GM12878 (cell line): ENCODE data around the gene CLDN16.

ENCODE experiments used
- CHD2 ChIP-seq: IDR thresholded peaks from 2 replicates; pipeline ENCODE4 v1.6.1; 2011; ENCODE audit warnings: low read depth, low read length, improper control_type of control experiment, borderline replicate concordance
- GABPA ChIP-seq: IDR thresholded peaks from 2 replicates; pipeline ENCODE4 v1.6.1; 2014; ENCODE audit warnings: antibody characterized with exemption, low read depth, mild to moderate bottlenecking, inconsistent platforms
- POLR2AphosphoS5 ChIP-seq: IDR thresholded peaks from 2 replicates; pipeline ENCODE4 v1.6.1; 2011; ENCODE audit warnings: mild to moderate bottlenecking, low read length, inconsistent platforms
- RFX5 ChIP-seq: IDR thresholded peaks from 2 replicates; pipeline ENCODE4 v1.6.1; 2011; ENCODE audit warnings: low read depth, low read length, improper control_type of control experiment
- TARDBP ChIP-seq: IDR thresholded peaks from 2 replicates; pipeline ENCODE4 v1.6.1; 2016; ENCODE audit warnings: borderline replicate concordance
- ZNF274 ChIP-seq: IDR thresholded peaks from one replicate; pipeline ENCODE4 v1.8.0; 2011; ENCODE audit not compliant: insufficient read length, insufficient read depth
- TF ChIP-seq, protein P1 (sequence below), 3 experiments: IDR thresholded peaks in 2 of 3; conservative IDR thresholded peaks in 1 of 3; 2 replicates each; pipeline ENCODE4 v1.5.1; 2011; ENCODE audit warnings: low read depth in 3 of 3, low read length in 3 of 3, mild to moderate bottlenecking in 3 of 3, control low read depth in 2 of 3, moderate library complexity in 2 of 3, inconsistent platforms in 1 of 3, mixed read lengths in 1 of 3; ENCODE audit not compliant: control insufficient read depth in 2 of 3, insufficient read depth in 1 of 3; ENCODE audit errors: extremely low read depth in 1 of 3
- TF ChIP-seq, protein P2 (sequence below): IDR thresholded peaks from 2 replicates; pipeline ENCODE4 v1.6.1; 2011; ENCODE audit warnings: low read depth, low read length, improper control_type of control experiment, borderline replicate concordance
- TF ChIP-seq, protein P3 (sequence below): fragments of 450-650 bp; IDR thresholded peaks from 2 replicates; pipeline ENCODE4 v1.6.1; 2016; ENCODE audit warnings: mild to moderate bottlenecking

DNA sequence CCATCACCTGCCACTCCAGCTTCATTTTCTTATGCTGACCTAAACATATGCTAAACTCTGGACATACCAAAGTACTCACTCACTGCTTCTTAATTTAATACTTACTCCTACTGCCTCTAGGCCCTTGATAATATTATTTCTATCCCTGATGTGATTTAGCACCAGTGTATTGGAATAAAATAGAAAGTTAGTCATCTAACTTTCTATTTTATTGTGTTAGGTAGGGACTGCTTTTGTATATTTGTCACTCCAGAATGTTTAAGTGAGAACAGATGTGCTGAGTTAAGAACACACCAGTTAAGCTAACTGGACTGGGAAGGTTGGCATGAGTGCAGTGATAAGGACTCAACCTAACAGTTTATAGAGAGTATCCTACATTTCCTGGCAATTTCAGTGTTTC lies 6.5 kb upstream of the CLDN16 start:
- TF ChIP-seq POLR2AphosphoS5 (no peak), TARDBP (no peak), RFX5 (no peak), GABPA (no peak), ZNF274 (no peak), CHD2 (no peak)
- TF ChIP-seq, protein P1, sequence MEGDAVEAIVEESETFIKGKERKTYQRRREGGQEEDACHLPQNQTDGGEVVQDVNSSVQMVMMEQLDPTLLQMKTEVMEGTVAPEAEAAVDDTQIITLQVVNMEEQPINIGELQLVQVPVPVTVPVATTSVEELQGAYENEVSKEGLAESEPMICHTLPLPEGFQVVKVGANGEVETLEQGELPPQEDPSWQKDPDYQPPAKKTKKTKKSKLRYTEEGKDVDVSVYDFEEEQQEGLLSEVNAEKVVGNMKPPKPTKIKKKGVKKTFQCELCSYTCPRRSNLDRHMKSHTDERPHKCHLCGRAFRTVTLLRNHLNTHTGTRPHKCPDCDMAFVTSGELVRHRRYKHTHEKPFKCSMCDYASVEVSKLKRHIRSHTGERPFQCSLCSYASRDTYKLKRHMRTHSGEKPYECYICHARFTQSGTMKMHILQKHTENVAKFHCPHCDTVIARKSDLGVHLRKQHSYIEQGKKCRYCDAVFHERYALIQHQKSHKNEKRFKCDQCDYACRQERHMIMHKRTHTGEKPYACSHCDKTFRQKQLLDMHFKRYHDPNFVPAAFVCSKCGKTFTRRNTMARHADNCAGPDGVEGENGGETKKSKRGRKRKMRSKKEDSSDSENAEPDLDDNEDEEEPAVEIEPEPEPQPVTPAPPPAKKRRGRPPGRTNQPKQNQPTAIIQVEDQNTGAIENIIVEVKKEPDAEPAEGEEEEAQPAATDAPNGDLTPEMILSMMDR (IDR thresholded peaks at IDR 0.05 in 2 of 3, conservative IDR thresholded peaks at IDR 0.05 in 1 of 3; ENCODE audit: control insufficient read depth in 2 of 3, extremely low read depth in 1 of 3, insufficient read depth in 1 of 3, low read depth in 3 of 3, low read length in 3 of 3), result no peak
- TF ChIP-seq, protein P2, sequence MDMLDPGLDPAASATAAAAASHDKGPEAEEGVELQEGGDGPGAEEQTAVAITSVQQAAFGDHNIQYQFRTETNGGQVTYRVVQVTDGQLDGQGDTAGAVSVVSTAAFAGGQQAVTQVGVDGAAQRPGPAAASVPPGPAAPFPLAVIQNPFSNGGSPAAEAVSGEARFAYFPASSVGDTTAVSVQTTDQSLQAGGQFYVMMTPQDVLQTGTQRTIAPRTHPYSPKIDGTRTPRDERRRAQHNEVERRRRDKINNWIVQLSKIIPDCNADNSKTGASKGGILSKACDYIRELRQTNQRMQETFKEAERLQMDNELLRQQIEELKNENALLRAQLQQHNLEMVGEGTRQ, result no peak
- TF ChIP-seq, protein P3, sequence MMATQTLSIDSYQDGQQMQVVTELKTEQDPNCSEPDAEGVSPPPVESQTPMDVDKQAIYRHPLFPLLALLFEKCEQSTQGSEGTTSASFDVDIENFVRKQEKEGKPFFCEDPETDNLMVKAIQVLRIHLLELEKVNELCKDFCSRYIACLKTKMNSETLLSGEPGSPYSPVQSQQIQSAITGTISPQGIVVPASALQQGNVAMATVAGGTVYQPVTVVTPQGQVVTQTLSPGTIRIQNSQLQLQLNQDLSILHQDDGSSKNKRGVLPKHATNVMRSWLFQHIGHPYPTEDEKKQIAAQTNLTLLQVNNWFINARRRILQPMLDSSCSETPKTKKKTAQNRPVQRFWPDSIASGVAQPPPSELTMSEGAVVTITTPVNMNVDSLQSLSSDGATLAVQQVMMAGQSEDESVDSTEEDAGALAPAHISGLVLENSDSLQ, result no peak
